PFSK-1 (cell line): ENCODE data around the gene TIMM9.

Experiments used
- POLR2AphosphoS5 ChIP-seq: IDR thresholded peaks from 2 replicates; pipeline ENCODE4 v1.6.1; 2012; ENCODE audit warnings: low read depth, mild to moderate bottlenecking, control low read depth, low read length, moderate library complexity
- SIN3A ChIP-seq: IDR thresholded peaks from 2 replicates; pipeline ENCODE4 v1.6.1; 2012; ENCODE audit warnings: mild to moderate bottlenecking, low read length, moderate library complexity, borderline replicate concordance; ENCODE audit not compliant: insufficient read depth

DNA sequence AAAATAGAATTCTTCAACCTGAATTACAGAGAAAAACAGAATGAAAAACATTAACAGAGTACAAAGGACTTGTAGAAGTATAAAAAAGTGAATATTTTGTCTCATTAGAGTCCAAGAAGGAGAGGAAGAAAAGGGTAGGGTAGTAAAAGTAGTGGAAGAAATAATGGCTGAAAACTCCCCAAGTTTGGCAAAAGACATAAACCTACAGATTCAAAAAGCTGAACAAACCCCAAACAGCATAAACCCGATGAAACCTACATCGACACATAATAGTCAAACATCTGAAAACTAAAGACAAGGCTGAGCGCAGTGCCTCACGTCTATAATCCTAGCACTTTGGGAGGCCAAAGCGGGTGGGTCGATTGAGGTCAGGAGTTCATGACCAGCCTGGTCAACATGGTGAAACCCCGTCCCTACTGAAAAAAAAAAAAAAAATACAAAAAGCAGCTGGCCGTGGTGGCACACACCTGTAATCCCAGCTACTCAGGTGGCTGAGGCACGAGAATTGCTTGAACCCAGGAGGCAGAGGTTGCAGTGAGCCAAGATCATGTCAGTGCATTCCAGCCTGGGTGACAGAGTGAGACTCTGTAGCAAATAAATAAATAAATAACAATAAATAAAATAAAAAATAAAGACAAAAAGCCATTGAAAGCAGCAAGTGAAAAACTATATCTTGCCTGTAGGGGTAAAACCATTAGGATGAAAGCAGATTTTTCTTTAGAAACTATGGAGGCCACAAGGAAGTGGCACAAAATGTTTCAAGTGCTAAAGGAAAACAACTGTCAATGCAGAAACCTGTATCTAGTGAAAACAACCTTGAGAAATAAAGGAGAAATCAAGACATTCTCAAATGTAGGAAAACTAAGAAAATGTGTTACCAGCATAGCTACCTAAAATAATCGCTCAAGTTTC is 11.4 kb downstream of the TIMM9 start:
- no peak for TF ChIP-seq POLR2AphosphoS5
- TF ChIP-seq SIN3A: no peak
